Amygdala (tissue), 56 donors: Measurements from ENCODE around the gene HS6ST1.
"Not testable (repeated sequence)": the region's sequence is repeated elsewhere in the genome, so short reads cannot be mapped to it uniquely, and the experiment has no call there.

Experiments used
- DNase-seq, 56 donors: peaks; one replicate each; lab custom pipeline; 2025; lab: John Stamatoyannopoulos, UW

Gene HS6ST1

DNA sequence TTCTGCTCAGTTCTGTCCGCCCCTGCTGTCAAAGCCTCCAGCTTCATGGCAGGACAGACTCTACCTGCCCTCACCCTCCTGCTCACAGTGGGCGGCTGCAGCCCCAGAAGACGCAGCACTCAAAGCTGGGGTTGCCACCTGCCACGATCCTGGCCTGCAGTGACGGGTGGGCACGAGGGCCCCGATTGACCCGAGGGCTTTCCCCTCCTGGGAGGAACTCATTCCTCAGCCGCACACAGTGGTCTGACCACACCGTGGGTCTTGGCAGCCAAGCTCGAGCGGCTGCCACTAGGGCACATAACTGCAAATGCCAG, 47.1 kb downstream of the HS6ST1 start:
- DNase-seq, result no peak

DNA sequence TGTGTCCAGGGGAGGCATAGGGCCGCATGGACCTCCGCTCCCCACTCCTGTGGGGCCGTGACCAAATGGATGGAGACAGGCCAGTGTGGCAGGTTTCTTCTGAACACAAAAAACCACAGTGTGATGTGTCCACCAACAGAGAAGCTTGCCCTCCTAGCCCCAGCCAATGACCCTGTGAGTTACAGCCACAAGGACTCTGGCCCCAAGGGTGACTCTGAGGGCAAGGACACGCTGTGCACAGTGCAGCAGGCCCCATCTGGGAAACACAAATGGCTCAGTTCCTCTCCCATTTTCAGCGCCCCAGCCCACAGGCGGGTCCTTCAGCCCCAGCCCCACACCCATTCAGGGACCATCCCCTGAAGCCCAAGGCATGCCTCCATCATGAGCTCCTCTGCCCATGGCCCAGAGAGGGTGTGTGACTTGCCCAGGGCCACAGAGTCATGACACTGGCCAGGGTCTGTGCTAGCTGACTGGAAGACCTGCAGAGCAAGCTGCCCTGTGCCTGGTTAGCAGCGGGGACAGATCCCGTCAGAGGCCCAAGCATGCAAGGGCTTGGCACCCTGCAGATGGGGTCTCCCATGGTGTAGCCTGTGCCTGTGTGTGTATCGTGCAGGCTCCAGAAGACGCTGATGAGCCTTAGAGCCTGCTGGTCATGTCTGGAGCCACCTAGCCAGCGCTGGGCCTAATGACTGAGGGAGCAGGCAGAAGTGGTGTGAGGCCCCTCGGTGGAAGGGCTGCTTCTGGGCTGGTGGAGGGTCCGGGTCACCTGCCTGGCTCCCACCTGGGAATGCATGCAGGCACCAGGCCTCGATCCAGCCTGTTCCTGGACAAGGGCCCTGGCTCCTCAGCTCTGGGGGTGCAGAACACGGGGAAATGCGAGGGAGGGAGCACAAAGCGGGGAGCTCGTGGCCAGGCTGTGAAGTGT, 47.7 kb downstream of the HS6ST1 start:
- DNase-seq, result no peak

DNA sequence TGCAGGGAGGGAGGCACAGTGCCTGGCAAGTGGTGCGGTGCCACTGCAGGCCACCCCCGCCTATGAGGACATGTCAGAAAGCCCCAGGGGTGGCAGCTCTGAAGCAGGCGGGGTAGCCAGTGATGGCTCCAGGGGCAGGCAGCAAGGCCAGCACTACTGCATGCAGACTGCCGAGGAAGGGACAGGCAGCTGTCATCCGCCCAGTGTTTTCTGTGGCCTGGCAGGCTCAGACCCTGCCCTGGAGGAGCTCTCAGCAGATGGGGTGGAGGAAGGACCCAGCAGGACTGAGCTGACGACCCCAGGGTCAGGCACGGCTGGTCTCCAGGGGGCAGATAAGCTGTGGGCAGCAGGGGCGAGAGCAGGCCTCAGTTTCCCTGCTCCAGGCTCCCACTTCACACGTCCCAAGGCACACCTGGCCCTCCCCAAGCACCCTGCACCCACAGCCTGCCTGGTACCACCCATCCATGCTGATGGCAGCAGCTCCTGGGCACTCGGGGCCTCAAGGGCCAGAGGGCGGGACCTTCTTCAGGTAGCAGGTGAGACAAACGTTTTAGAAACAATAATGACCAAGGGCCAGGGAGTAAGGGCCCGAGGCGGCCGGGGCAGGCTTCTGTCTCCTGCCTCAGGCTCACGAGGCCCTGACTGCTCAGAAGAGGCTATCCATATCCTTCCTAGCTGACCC, 48.5 kb downstream of the HS6ST1 start:
- DNase-seq, result no peak

DNA sequence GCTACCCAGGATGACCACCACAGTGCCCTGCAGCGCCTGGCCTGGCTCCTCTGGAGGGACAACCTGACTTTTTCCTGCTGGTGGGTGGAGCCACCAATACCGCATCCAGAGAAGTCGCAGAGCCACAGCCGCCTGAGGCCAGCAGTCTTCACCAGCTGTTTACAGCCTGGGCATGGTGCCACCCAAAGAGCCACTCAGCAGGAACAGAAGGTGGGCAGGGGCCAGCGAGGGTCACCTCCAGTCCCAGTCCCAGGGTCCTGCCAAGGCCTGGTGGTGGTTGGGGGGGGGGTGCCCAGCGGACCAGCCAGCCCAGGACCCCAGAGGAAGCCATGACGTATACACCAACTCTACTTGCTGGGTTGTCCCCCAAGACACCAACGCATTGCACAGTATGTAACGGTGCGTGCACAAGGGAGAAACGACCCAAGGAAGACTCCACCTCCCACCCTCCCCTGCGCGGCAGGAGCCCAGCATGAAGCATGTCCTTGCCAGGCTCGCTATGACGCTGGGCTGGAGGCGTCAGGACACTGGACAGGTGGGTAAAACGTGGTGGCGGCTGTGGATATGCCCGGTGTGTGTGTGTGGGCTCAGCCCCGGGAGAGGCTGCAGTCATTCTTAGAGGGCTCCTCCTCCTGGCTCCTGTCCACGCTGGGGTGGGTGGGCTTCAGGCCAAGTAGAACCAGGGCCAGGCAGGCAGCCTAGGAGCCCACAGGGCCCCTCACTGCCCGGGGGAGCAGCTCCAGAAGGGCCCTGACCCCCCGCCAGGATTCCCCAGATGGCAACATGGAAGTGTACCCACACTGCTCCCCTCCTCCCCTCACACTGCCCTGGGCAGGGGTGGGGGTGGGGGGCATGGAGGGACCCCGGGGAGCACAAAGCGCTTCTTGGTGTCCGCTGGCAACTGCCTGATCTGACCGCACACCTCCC, 49.3 kb downstream of the HS6ST1 start:
- peak in 3 of 56 donors; percentile 38 to 43 (median 41) for DNase-seq

DNA sequence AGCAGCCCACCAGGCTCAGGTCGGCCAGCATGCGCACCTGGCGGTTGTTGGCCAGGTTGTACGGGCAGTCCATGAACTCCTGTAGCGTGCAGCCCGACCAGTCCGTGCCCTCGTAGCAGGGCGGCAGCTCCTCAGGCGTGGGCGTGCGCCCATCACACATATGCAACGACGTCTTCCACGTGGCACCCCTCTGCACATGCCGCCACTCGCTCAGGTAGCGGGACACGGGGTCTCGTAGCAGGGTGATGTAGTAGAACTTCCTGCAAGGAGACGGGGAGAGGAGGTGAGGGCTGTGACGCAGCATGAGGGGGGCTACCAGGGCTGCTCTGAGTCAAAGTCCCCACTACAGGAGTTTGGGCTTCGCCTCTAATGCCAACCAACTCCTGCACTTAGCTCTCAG, 50.1 kb downstream of the HS6ST1 start:
- DNase-seq, result not testable (repeated sequence)

DNA sequence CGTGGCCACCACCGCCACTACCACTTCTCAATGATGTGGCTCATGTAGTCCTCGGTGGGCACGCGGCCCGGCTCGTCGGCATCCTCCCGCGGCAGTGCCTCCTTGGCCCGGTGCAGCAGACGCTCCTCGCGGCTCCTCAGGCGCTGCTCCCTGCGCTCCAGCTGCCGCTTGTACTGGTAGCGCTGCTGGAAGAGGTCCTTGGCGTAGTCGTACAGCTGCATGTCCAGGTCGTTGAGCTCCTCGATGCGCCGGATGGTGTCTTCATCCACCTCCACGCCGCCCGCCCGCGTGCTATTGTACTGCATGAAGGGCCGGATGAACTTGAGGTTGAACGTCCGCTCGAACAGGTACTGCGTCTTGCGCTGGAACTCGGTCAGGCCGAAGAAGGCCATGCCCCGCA, 50.5 kb downstream of the HS6ST1 start:
- not testable (repeated sequence) for DNase-seq

DNA sequence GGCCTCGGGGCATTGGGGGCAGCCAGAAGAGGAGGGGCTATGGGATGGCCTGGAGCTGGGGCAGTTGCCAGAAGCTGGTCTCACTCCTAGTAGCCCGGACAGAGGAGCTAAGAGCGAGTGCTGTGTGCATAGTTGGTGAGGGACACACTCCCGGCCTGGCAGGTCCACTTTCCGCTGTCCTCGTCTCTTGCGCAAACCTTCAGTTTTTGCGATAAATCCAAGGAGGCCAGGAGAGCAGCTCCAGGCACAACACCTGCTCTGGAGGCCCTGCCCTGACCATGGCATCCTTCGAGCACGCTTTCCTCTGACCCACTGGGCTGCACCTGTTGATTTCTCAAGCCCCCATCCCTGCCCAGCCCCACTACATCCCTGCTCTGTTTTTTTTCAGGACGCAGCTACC, 51.0 kb downstream of the HS6ST1 start:
- not testable (repeated sequence) for DNase-seq

DNA sequence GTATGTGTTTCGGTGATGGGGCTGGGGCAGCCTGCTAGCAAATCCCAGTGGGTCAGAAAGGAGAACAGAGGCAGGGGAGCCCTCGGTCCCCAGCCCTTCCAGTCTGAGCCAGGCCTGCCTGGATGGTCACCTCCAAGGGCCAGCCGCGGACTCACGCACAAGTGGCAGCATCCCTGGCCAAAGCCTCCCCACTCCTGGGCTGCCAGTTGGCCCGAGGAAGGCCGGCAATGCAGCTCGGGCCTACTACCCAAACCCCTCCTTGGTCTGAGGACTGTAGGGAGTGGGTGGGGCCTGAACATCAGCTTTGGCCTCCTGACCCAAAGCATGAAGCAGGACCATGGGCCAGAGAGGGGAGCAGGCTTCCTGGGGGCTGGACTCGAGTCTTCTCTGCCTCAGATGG, 51.5 kb downstream of the HS6ST1 start:
- DNase-seq, result not testable (repeated sequence)

DNA sequence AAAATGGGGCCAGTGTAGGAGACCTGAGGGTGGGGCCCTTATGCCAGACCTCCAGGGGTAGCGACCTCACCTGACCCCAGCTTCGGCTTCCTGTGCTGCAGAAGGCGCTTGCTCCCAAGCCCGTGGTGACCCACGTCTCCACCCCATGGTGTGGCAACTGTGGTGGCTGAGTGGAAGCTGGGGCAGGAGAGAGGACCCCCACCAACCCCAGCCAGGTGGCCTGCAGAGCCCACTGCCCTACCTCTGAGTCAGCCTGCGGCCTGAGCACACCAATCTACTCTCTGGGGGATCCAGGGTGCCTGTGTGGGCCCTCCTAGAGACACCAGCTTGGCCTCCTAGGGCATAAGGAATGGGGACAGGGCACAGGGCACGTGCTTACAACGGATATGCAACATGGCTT, 52.2 kb downstream of the HS6ST1 start:
- DNase-seq, result not testable (repeated sequence)

DNA sequence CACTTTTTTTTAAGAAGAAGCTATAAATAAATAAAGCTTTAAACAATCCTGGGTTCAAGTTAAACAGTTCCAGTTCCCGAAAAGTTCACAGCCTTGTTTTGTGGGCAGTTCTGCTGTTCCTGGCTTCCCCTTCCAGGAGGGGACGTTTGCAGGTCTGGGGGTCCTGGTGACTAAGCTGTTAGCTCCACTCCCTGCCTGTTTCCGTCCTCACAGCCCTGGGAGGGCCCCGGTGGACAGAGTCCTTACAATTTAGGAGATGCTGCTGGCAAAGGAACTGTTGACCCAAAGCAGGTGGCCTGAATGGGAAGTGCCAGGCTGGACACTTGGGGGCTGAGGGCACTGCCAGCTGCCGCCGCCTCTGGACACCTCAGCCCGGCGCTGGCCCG, 53.1 kb downstream of the HS6ST1 start:
- DNase-seq, result not testable (repeated sequence)

DNA sequence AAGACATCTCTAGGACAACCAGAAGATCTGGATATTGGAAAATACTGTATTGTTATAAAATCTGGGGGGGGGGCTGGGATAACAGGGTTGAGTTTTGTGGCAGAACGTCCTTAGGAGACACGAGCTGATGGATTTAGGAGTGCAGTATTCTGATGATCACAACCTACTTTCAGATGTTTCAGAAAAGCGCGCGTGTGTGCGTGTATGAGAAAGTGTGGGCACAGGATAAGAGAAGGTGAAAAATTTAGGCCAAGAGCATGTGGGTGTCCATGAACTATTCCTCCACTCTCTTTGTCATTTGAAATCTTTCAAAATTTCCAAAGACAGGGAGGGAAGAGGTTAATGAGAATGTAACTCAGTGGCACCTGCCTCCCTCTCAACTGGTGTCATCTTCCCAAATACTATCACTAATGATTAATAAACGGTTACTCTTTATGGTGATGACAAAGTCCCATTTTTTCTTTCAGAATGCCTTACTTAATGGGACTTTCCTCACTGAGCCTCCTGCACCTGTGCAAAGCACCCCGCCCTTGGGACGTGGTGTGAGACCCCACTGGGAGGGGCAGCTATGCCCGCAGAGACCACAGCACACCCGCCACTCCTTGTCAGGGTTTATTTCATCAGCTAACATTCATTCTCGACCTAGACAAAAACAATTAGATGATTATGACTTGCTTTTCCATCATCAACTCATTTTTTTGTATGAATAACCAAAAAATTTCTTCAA, 53.6 kb downstream of the HS6ST1 start:
- no peak for DNase-seq

DNA sequence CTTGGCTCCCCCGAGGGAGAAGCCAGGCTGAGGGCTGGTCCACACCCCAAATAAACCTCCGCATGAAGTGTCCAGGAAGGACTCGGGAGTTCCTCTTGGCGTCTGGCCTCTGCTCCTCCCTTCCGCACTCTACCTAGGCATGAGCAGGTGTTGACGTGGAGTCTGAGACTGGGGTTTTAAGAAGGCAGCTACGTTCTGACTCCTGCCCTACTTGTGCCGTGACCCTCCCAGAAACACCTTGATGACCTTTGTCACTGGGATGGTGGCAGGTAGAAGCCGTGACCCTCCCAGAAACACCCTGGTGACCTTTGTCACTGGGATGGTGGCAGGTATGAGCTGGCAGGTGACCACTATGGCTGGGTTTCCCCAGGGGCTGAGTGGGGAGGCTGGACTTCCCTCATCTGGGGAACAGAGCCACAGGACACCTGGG, 54.8 kb downstream of the HS6ST1 start:
- no peak for DNase-seq

DNA sequence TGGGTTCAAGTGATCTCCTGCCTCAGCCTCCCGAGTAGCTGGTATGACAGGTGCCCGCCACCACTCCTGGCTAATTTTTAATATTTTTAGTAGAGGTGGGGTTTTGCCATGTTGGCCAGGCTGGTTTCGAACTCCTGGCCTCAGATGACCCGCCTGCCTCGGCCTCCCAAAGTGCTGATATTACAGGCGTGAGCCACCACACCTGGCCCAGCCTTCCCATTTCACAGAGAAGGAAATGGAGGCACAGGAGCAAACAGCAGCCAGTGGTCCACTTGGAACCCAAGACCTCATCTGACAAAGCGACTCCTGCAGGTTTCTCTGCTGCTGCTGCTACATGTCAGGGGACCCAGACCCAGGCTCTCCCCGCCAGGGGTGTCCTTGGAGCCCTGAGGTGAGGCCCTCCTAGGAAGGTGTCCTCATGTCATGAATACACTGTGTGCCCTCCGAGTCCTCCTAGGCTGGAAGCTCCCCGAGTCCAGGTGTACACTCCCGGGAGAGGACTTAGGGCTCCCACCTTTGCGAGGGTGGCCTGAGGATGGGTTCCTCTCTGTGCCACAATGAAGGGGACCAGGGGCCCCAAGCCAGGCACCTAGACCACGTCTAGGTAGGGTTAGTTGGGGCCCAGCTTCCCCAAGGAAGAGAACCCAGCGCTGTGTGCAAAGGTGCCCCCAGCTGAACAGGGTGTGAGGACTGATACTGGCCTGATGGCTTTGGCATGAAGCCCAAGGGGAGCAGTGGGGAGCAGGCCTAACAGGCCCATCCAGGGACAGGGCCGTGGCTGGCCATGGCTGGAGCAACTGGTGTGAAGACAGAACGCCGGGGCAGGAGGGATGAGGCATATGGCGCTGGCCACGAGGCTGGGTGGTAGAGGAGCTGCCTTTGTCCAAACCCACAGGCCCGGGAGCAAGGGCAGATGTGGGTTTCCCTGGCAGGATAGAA, 56.1 kb downstream of the HS6ST1 start:
- DNase-seq, result no peak

DNA sequence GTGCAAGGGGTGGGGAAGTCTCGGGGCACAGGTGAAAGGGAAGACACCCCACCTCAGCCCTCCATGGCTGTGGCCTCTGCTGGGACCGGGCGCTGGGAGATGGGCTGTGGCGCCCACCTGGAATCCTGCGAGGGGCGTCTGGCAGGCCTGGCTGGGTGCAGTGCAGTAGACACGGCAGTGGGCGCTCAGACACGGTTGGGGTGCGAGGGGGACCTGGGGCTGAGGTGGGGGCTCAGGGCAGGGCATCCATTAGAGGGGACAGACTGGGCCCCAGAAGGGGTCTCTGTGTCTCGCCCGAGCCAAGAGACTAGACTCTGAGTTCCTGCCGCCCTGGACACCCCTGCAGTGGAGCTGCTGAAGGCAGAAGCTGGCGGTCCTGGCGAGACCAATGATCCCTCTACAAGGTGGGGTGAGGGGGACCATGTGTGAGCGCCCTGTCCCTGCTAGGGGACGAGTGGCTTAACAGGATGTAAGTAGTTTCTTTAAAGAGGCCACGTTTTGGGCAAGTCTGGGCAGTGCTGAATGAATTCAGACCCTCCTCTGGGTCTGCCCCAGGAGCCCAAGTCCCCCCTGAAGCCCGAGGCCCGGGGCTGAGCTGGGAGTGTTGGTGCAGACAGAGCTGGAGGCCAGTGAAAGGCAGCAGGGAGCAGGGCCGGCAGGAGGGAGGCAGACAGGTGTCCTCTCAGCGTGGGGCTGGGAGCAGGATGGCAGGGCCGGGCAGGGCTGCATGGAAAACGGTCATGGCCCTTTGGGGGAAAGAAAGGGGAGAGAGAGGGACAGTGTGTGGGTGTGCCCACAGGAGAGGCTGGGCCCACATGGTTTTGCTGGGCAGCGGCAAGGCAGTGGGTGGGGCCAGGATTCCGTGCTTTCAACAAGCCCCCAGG, 57.2 kb downstream of the HS6ST1 start:
- DNase-seq, result no peak

DNA sequence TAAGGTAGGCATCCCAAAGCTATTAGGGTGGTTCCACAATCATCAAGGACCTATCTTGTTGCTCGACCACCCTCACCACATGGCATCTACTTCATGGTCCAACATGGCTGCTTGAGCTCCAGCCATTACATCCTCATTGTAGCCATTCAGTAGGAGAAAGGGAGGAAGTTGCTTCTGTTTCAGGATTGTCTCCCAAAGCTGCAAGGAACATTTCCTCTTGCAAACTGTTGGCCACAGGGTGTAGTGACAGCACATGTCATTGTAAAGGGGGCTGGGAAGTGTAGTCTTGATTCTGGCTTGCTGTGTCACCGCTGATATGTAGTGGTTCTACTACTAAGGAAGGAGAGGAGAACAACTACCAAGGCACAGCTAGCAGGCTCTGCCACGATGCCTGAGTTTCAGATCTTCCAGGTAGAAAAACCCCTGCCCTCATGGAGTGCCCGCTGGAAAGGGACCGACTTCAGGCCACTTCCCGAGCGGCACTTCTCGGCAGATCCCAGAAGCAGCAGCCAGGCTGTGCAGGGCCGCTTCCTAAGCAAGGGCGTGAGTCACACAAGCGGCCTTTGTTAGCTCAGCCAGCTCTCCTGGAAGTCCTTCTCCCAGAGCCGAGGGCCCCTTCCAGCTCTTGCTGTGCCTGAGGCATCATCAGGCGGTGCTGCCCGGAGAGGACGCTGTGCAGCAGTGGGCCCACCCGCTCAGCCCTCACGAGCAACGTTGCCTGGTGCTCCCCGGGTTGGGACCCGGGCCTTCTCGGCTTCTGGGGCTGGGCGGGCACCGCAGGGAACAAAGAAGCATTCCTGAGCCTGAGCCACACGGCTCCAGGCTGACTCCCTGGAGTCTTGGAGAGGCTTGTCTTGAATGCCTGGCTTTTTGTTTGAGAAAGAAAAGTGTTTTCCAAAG, 58.2 kb downstream of the HS6ST1 start:
- DNase-seq, result peak in 48 of 56 donors; percentile 19 to 91 (median 71)

DNA sequence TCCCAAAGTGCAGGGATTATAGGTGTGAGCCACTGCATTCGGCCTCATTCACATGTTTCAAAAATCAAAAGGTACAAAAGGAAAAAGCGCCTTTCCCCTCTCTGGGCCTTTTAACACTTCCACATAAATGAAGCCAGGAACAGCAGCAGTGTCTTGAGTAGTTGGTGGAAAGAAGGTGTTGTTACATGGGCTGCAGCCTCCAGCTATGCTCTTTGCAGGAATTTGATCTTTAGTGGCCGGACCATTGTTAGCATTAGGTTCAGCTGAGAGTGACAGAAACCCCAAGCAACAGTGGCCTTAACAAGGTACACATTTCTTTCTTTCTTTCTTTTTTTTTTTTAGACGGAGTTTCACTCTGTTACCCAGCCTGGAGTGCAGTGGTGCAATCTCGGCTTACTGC, 59.1 kb downstream of the HS6ST1 start:
- DNase-seq, result no peak

DNA sequence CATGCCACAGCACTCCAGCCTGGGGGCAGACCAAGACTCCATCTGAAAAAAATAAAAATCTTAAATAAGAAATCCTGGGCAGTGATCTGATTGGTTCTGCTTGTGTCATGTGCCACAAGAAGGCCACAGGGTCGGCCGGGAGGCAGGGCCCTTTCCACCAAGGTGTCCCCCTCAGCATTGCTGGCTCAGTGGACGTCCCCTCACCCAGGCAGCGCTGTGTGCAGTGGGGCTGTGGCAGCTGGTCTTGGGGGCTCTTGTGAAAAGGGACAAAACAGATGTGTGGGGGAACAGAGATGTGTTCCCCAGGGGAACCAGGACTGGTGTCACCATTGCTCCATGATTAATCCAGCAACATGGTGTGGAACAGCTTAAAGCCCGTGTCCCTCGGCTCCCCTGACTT, 60.5 kb downstream of the HS6ST1 start:
- DNase-seq, result no peak
